GM12872 (cell line): ENCODE results near the gene NTM.

Experiments
- TF ChIP-seq, protein P1 (sequence below): IDR thresholded peaks from 3 replicates; pipeline ENCODE4 v1.5.1; 2011; ENCODE audit warnings: low read depth, mild to moderate bottlenecking, low read length, moderate library complexity; ENCODE audit not compliant: insufficient read depth

The NTM gene

DNA sequence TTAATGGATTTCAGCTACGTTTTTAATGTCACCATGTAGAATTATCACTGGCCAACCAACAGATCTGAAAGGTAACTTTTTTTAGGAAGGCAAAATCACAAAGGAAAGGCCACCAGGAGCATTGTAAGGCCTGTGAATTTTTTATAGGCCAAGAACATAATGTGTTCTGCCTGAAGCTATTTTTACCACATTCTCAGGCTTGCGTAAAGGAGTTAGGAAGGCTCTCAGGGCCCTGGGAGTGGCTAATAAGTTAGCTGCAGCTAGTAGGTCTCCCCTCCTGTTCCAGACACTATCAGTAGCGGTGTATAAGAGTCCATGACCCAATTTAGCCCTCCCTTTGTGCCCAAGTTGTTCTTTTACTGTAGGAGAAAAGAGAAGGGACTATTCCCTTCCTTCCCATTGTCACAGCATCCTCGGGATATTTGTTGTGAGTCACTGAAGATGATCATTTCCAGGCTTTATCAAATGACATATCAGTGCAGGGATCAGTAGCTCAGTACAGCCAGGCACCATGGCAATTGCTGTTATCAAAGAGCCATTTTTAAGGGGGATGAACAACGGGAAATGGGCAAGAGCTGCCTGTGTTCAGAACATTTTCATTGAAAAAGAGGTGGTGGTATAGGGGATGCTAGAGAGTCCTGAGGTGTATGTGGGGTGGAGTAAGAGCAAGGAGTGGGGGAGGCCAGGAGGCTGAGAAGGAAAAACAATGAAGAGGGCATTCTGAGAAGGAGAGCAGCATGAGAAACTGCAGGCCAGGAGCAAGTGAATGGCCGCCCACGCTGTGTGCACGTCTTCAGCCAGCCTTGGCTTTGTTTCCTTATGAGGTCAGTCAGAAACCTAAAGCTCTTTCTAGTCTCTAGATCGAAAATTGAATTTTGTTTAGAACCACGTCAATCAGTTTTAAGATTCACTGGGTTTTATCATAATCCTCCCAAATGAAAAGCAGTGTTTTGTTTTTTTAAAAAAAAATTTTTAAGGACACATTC is 940.3 kb downstream of the NTM start:
- TF ChIP-seq, protein P1, sequence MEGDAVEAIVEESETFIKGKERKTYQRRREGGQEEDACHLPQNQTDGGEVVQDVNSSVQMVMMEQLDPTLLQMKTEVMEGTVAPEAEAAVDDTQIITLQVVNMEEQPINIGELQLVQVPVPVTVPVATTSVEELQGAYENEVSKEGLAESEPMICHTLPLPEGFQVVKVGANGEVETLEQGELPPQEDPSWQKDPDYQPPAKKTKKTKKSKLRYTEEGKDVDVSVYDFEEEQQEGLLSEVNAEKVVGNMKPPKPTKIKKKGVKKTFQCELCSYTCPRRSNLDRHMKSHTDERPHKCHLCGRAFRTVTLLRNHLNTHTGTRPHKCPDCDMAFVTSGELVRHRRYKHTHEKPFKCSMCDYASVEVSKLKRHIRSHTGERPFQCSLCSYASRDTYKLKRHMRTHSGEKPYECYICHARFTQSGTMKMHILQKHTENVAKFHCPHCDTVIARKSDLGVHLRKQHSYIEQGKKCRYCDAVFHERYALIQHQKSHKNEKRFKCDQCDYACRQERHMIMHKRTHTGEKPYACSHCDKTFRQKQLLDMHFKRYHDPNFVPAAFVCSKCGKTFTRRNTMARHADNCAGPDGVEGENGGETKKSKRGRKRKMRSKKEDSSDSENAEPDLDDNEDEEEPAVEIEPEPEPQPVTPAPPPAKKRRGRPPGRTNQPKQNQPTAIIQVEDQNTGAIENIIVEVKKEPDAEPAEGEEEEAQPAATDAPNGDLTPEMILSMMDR = no peak

GRCh38 chr11:132311703-132312102 is 941.3 kb downstream of the NTM start:
- TF ChIP-seq, protein P1 = no peak

- TF ChIP-seq, protein P1 = no peak
These were observed 941.7 kb downstream of the NTM start for GRCh38 chr11:132312161-132312560.

DNA sequence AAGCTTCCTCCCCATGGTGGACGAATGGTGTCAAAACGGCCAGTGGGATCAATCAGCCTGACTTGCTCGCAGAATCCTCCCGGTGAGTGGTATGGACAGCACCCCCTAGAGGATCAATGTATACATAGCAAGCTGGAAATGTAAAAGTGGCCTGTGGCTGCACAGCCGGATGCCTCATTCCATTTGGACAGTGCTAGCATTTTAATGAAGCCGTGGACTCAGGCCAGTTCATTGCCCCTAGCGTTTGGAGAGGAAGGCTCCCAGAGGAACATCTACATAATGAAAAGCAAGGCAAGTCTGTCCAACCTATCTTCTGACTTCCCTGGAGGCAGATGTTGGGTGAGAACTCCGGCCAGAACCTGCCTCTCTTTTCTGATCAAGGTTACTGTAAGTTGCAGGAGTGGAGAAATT is 942.3 kb downstream of the NTM start:
- TF ChIP-seq, protein P1 = peak; percentile 77

- TF ChIP-seq, protein P1 = no peak
These were observed 944.6 kb downstream of the NTM start for GRCh38 chr11:132314911-132315455.

DNA sequence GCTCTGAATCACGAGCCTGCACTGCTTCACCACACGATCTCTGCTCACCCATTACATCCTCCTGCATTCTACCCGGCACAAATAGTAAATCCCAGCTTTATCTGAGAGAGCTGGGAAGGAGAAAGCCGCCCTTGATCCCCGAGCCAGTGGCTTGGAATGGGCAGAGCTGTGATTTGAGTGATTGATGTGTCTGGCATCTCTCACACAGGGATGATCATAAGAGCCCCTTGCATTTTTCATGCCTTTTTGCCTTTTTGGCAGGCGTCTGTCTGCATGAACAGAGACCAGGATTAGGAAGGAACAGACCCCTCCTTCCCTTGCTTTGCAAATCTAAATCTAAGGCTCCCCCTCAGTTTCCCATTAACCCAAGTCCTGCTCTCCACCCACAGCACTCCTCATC is 945.3 kb downstream of the NTM start:
- TF ChIP-seq, protein P1 = no peak

DNA sequence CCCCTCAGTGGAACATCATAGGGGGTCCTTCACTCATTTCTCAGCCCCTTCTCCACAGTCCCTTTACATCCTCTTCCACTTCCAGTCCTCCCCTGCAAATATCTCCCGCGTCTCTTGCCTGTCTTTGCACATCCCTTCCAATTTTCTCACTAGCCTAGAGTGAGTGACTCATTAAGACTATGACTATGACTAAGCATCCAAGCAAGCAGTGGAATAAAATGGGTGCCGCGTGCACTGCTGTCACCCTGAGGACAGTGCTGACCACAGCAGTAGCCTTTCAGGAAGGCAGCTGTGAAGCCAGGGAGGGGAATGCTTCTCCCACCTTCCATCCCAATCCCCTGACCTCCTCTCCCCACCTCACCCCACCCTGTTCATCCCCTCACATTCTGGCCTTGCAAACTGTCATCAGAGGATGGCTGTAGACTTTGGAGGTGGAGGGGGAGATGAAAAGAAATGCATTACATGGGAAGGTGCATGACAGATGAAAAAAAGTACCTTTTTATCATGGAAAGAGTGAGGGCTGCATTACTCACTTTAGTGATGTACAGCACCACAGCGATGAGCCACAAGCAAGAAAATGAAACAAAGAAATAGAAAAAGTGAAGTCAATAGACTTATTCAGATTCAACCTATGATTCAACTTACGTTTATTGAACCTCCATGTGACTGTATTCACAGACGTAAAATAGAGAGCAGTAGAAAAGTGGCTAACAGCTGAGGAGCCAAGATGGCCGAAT is 948.2 kb downstream of the NTM start:
- TF ChIP-seq, protein P1 = no peak
